SK-N-MC (cell line): Measurements from ENCODE around the gene KANSL1.

Experiments
- EZH2 ChIP-seq: fragments of 200-600 bp; sonication (generic); IDR thresholded peaks from one replicate; pipeline ENCODE4 v1.6.1; 2017; ENCODE audit warnings: antibody characterized with exemption
- POLR2AphosphoS5 ChIP-seq: IDR thresholded peaks from 2 replicates; pipeline ENCODE4 v1.6.1; 2012; ENCODE audit warnings: mild to moderate bottlenecking, low read depth, low read length, borderline replicate concordance

DNA sequence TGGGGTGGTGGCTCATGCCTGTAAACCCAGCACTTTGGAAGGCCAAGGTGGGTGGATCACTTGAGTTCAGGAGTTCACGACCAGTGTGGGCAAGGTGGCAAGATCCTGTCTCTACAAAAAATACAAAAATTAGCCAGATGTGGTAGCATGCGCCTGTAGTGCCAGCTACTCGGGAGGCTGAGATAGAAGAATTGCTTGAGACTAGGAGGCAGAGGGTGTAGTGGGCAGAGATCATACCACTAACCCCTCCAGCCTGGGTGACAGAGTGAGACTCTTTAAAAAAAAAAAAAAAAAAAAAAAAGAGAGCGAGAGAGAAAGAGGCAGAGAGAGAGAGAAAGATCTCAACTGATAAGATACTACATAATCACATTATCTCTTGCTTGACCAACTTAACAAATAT lies 45.9 kb downstream of the KANSL1 start:
- TF ChIP-seq EZH2 (no peak), POLR2AphosphoS5 (no peak)
